HEK293 (cell line): ENCODE measurements around the gene ZNF48.

Experiments
- BCL11B ChIP-seq: fragments of 450-650 bp; formaldehyde crosslinking; IDR thresholded peaks from 2 replicates; pipeline ENCODE4 v1.5.1; 2016; ENCODE audit warnings: low read depth, missing biosample characterization, missing genetic modification characterization
- GFI1B ChIP-seq: fragments of 450-650 bp; formaldehyde crosslinking; IDR thresholded peaks from 2 replicates; pipeline ENCODE4 v1.5.1; 2016; ENCODE audit warnings: missing biosample characterization, missing genetic modification characterization
- GLI4 ChIP-seq: fragments of 450-650 bp; formaldehyde crosslinking; IDR thresholded peaks from 2 replicates; pipeline ENCODE4 v1.5.1; 2016; ENCODE audit warnings: missing biosample characterization, missing genetic modification characterization
- GLIS1 ChIP-seq: fragments of 450-650 bp; formaldehyde crosslinking; IDR thresholded peaks from 2 replicates; pipeline ENCODE4 v1.5.1; 2016; ENCODE audit warnings: missing biosample characterization, missing genetic modification characterization
- HOXA7 ChIP-seq: sonication (generic); formaldehyde crosslinking; IDR thresholded peaks from 2 replicates; pipeline ENCODE4 v1.8.1; 2022; ENCODE audit warnings: missing genetic modification reagents, borderline replicate concordance
- KLF1 ChIP-seq: fragments of 450-650 bp; formaldehyde crosslinking; IDR thresholded peaks from 2 replicates; pipeline ENCODE4 v1.5.1; 2016; ENCODE audit warnings: missing biosample characterization, missing genetic modification characterization
- KLF10 ChIP-seq: fragments of 450-650 bp; IDR thresholded peaks from 2 replicates; pipeline ENCODE4 v1.5.1; 2018; ENCODE audit warnings: missing biosample characterization, mild to moderate bottlenecking, missing genetic modification characterization
- KLF9 ChIP-seq: fragments of 450-650 bp; formaldehyde crosslinking; IDR thresholded peaks from 2 replicates; pipeline ENCODE4 v1.5.1; 2016; ENCODE audit warnings: missing biosample characterization, missing genetic modification characterization, low read depth
- RBAK ChIP-seq: fragments of 450-650 bp; formaldehyde crosslinking; IDR thresholded peaks from 2 replicates; pipeline ENCODE4 v1.5.1; 2016; ENCODE audit warnings: missing biosample characterization, missing genetic modification characterization
- YY1 ChIP-seq: fragments of 450-650 bp; formaldehyde crosslinking; IDR thresholded peaks from 2 replicates; pipeline ENCODE4 v1.5.1; 2018; ENCODE audit warnings: missing biosample characterization, missing genetic modification characterization
- ZBTB17 ChIP-seq: fragments of 450-650 bp; formaldehyde crosslinking; IDR thresholded peaks from 2 replicates; pipeline ENCODE4 v1.5.1; 2016; ENCODE audit warnings: missing biosample characterization, missing genetic modification characterization
- ZFP3 ChIP-seq: fragments of 450-650 bp; formaldehyde crosslinking; IDR thresholded peaks from 2 replicates; pipeline ENCODE4 v1.5.1; 2016; ENCODE audit warnings: low read depth, missing biosample characterization, missing genetic modification characterization
- ZIC2 ChIP-seq: fragments of 450-650 bp; formaldehyde crosslinking; IDR thresholded peaks from 2 replicates; pipeline ENCODE4 v1.5.1; 2016; ENCODE audit warnings: missing biosample characterization, missing genetic modification characterization
- ZNF112 ChIP-seq: fragments of 450-650 bp; formaldehyde crosslinking; IDR thresholded peaks from 2 replicates; pipeline ENCODE4 v1.5.0; 2017; ENCODE audit warnings: missing biosample characterization, missing genetic modification characterization
- ZNF292 ChIP-seq: fragments of 450-650 bp; formaldehyde crosslinking; IDR thresholded peaks from 2 replicates; pipeline ENCODE4 v1.5.1; 2016; ENCODE audit warnings: low read depth, missing biosample characterization, missing genetic modification characterization, borderline replicate concordance
- ZNF335 ChIP-seq: fragments of 450-650 bp; formaldehyde crosslinking; conservative IDR thresholded peaks from 2 replicates; pipeline ENCODE4 v1.5.1; 2016; ENCODE audit warnings: missing biosample characterization, missing genetic modification characterization
- ZNF366 ChIP-seq: fragments of 450-650 bp; formaldehyde crosslinking; conservative IDR thresholded peaks from 2 replicates; pipeline ENCODE4 v1.5.1; 2016; ENCODE audit warnings: missing biosample characterization, missing genetic modification characterization
- ZNF394 ChIP-seq: fragments of 450-650 bp; formaldehyde crosslinking; IDR thresholded peaks from 2 replicates; pipeline ENCODE4 v1.5.1; 2016; ENCODE audit warnings: missing biosample characterization, missing genetic modification characterization, mild to moderate bottlenecking, moderate library complexity, borderline replicate concordance
- ZNF548 ChIP-seq: fragments of 450-650 bp; formaldehyde crosslinking; IDR thresholded peaks from 2 replicates; pipeline ENCODE4 v1.5.1; 2016; ENCODE audit warnings: missing biosample characterization, missing genetic modification characterization
- ZNF560 ChIP-seq: fragments of 450-650 bp; formaldehyde crosslinking; IDR thresholded peaks from 2 replicates; pipeline ENCODE4 v1.5.1; 2017; ENCODE audit warnings: missing biosample characterization, missing genetic modification characterization, borderline replicate concordance
- ZNF561 ChIP-seq: fragments of 450-650 bp; IDR thresholded peaks from 2 replicates; pipeline ENCODE4 v1.5.1; 2018; ENCODE audit warnings: missing biosample characterization, missing genetic modification characterization, borderline replicate concordance
- ZNF626 ChIP-seq: fragments of 450-650 bp; sonication (Bioruptor Pico); formaldehyde crosslinking; IDR thresholded peaks from 2 replicates; pipeline ENCODE4 v1.5.1; 2018; ENCODE audit warnings: missing biosample characterization, missing genetic modification characterization, inconsistent platforms
- ZNF658 ChIP-seq: fragments of 450-650 bp; formaldehyde crosslinking; IDR thresholded peaks from 2 replicates; pipeline ENCODE4; 2016; ENCODE audit warnings: missing biosample characterization, missing genetic modification characterization
- ZNF791 ChIP-seq: fragments of 450-650 bp; formaldehyde crosslinking; IDR thresholded peaks from 2 replicates; pipeline ENCODE4 v1.5.1; 2016; ENCODE audit warnings: missing biosample characterization, missing genetic modification characterization
- ZNF830 ChIP-seq: fragments of 450-650 bp; IDR thresholded peaks from 2 replicates; pipeline ENCODE4 v1.5.0; 2018; ENCODE audit warnings: missing biosample characterization, missing genetic modification characterization, low read depth, mild to moderate bottlenecking, moderate library complexity
- ZSCAN16 ChIP-seq: fragments of 450-650 bp; formaldehyde crosslinking; IDR thresholded peaks from 2 replicates; pipeline ENCODE4 v1.5.1; 2016; ENCODE audit warnings: missing biosample characterization, missing genetic modification characterization
- TF ChIP-seq, protein P1 (sequence below): fragments of 450-650 bp; formaldehyde crosslinking; IDR thresholded peaks from 2 replicates; pipeline ENCODE4 v1.5.1; 2016; ENCODE audit warnings: missing biosample characterization, missing genetic modification characterization
- TF ChIP-seq, protein P2 (sequence below): fragments of 450-650 bp; formaldehyde crosslinking; conservative IDR thresholded peaks from 2 replicates; pipeline ENCODE4 v1.5.1; 2016; ENCODE audit warnings: low read depth, missing biosample characterization, missing genetic modification characterization
- TF ChIP-seq, protein P3 (sequence below): fragments of 450-650 bp; formaldehyde crosslinking; IDR thresholded peaks from 2 replicates; pipeline ENCODE4 v1.5.1; 2016; ENCODE audit warnings: missing biosample characterization, missing genetic modification characterization
- TF ChIP-seq, protein P4 (sequence below): fragments of 450-650 bp; formaldehyde crosslinking; IDR thresholded peaks from 2 replicates; pipeline ENCODE4 v1.5.1; 2016; ENCODE audit warnings: missing biosample characterization, missing genetic modification characterization
- TF ChIP-seq, protein P5 (sequence below): fragments of 450-650 bp; formaldehyde crosslinking; IDR thresholded peaks from 2 replicates; pipeline ENCODE4 v1.5.1; 2016; ENCODE audit warnings: missing biosample characterization, missing genetic modification characterization, borderline replicate concordance

Gene ZNF48

DNA sequence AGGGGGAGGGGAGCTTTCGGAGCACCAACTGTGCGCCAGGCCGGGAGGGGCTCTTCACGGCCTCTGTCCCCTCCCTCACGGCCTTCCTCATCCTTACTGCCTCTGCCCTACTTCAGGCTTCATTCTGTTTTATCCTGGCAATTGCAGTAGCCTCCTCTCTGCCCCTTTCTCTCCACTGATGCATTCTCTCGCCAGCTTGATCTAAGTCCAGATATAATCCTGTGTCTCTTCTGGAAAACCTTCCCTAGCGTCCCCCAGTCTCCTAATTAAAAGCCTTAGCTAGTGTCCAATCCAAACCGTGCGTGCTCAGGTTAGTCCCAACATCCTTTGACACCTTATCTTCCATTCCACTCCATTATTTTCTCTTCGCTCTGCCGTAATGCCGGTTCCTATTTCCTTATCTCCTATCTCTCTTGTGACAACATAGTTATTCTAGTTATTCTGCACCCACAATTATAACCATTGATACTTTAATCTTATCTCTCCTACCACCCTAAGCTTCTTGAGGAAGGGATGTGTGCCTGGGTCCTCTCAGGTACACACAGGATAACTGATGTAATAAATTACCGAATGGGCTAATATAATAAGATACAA, 869 bp downstream of the ZNF48 start (continued):
- TF ChIP-seq, protein P1, sequence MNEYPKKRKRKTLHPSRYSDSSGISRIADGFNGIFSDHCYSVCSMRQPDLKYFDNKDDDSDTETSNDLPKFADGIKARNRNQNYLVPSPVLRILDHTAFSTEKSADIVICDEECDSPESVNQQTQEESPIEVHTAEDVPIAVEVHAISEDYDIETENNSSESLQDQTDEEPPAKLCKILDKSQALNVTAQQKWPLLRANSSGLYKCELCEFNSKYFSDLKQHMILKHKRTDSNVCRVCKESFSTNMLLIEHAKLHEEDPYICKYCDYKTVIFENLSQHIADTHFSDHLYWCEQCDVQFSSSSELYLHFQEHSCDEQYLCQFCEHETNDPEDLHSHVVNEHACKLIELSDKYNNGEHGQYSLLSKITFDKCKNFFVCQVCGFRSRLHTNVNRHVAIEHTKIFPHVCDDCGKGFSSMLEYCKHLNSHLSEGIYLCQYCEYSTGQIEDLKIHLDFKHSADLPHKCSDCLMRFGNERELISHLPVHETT (tag by site-specific recombination) = peak; percentile 56; the same call in 1 of the 2 replicates
- TF ChIP-seq KLF9 (tag by site-specific recombination) = 0 out of 2 replicates have a peak, but pooled peaks have one; percentile 34
- TF ChIP-seq ZNF112 (tag by site-specific recombination) = no peak
- no peak for TF ChIP-seq ZNF560
- TF ChIP-seq ZNF292 (tag by site-specific recombination) = no peak
- no peak for TF ChIP-seq ZNF548 (tag by site-specific recombination)
- TF ChIP-seq ZBTB17 (tag by site-specific recombination) = peak; percentile 89
- TF ChIP-seq HOXA7 (CRISPR knock-in tag) = no peak
- no peak for TF ChIP-seq RBAK (tag by site-specific recombination)
- TF ChIP-seq BCL11B = no peak
- TF ChIP-seq, protein P2, sequence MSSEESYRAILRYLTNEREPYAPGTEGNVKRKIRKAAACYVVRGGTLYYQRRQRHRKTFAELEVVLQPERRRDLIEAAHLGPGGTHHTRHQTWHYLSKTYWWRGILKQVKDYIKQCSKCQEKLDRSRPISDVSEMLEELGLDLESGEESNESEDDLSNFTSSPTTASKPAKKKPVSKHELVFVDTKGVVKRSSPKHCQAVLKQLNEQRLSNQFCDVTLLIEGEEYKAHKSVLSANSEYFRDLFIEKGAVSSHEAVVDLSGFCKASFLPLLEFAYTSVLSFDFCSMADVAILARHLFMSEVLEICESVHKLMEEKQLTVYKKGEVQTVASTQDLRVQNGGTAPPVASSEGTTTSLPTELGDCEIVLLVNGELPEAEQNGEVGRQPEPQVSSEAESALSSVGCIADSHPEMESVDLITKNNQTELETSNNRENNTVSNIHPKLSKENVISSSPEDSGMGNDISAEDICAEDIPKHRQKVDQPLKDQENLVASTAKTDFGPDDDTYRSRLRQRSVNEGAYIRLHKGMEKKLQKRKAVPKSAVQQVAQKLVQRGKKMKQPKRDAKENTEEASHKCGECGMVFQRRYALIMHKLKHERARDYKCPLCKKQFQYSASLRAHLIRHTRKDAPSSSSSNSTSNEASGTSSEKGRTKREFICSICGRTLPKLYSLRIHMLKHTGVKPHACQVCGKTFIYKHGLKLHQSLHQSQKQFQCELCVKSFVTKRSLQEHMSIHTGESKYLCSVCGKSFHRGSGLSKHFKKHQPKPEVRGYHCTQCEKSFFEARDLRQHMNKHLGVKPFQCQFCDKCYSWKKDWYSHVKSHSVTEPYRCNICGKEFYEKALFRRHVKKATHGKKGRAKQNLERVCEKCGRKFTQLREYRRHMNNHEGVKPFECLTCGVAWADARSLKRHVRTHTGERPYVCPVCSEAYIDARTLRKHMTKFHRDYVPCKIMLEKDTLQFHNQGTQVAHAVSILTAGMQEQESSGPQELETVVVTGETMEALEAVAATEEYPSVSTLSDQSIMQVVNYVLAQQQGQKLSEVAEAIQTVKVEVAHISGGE (tag by site-specific recombination) = peak; percentile 64; the same call in 1 of the 2 replicates
- 0 out of 2 replicates have a peak, but pooled peaks have one; percentile 55 for TF ChIP-seq ZNF394 (tag by site-specific recombination)
- TF ChIP-seq ZNF366 (tag by site-specific recombination) = peak; percentile 80
- TF ChIP-seq, protein P3, sequence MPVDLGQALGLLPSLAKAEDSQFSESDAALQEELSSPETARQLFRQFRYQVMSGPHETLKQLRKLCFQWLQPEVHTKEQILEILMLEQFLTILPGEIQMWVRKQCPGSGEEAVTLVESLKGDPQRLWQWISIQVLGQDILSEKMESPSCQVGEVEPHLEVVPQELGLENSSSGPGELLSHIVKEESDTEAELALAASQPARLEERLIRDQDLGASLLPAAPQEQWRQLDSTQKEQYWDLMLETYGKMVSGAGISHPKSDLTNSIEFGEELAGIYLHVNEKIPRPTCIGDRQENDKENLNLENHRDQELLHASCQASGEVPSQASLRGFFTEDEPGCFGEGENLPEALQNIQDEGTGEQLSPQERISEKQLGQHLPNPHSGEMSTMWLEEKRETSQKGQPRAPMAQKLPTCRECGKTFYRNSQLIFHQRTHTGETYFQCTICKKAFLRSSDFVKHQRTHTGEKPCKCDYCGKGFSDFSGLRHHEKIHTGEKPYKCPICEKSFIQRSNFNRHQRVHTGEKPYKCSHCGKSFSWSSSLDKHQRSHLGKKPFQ = no peak
- TF ChIP-seq GFI1B (tag by site-specific recombination) = no peak
- no peak for TF ChIP-seq ZNF830 (tag by site-specific recombination)
- TF ChIP-seq, protein P4, sequence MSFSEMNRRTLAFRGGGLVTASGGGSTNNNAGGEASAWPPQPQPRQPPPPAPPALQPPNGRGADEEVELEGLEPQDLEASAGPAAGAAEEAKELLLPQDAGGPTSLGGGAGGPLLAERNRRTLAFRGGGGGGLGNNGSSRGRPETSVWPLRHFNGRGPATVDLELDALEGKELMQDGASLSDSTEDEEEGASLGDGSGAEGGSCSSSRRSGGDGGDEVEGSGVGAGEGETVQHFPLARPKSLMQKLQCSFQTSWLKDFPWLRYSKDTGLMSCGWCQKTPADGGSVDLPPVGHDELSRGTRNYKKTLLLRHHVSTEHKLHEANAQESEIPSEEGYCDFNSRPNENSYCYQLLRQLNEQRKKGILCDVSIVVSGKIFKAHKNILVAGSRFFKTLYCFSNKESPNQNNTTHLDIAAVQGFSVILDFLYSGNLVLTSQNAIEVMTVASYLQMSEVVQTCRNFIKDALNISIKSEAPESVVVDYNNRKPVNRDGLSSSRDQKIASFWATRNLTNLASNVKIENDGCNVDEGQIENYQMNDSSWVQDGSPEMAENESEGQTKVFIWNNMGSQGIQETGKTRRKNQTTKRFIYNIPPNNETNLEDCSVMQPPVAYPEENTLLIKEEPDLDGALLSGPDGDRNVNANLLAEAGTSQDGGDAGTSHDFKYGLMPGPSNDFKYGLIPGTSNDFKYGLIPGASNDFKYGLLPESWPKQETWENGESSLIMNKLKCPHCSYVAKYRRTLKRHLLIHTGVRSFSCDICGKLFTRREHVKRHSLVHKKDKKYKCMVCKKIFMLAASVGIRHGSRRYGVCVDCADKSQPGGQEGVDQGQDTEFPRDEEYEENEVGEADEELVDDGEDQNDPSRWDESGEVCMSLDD (tag by site-specific recombination) = no peak
- TF ChIP-seq ZNF561 = no peak
- no peak for TF ChIP-seq KLF1 (tag by site-specific recombination)
- TF ChIP-seq ZNF791 (tag by site-specific recombination) = no peak
- TF ChIP-seq GLI4 = no peak
- no peak for TF ChIP-seq KLF10 (tag by site-specific recombination)
- TF ChIP-seq ZNF335 (tag by site-specific recombination) = peak; percentile 99
- no peak for TF ChIP-seq ZNF658 (tag by site-specific recombination)
- TF ChIP-seq, protein P5, sequence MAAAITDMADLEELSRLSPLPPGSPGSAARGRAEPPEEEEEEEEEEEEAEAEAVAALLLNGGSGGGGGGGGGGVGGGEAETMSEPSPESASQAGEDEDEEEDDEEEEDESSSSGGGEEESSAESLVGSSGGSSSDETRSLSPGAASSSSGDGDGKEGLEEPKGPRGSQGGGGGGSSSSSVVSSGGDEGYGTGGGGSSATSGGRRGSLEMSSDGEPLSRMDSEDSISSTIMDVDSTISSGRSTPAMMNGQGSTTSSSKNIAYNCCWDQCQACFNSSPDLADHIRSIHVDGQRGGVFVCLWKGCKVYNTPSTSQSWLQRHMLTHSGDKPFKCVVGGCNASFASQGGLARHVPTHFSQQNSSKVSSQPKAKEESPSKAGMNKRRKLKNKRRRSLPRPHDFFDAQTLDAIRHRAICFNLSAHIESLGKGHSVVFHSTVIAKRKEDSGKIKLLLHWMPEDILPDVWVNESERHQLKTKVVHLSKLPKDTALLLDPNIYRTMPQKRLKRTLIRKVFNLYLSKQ (tag by site-specific recombination) = no peak
- no peak; the same call in 1 of the 2 replicates for TF ChIP-seq YY1 (tag by site-specific recombination)
- no peak for TF ChIP-seq ZFP3
- TF ChIP-seq ZIC2 = 0 out of 2 replicates have a peak, but pooled peaks have one; percentile 1
- no peak for TF ChIP-seq ZNF626 (tag by site-specific recombination)
- TF ChIP-seq GLIS1 = no peak
- TF ChIP-seq ZSCAN16 = no peak
